GM12875 (cell line): ENCODE measurements around the gene GUCA2A.
"Not testable (repeated sequence)": the region's sequence is repeated elsewhere in the genome, so short reads cannot be mapped to it uniquely, and the experiment has no call there.

Experiments used
- H3K4me3 ChIP-seq: one replicate; pipeline ENCODE4 v1.5.1; 2011; ENCODE audit warnings: low read depth, low read length, control low read depth
- CTCF ChIP-seq: IDR thresholded peaks from 2 replicates; pipeline ENCODE4 v1.5.1; 2011; ENCODE audit warnings: low read depth, mild to moderate bottlenecking, control low read depth, inconsistent platforms, low read length, moderate library complexity, borderline replicate concordance; ENCODE audit not compliant: insufficient read depth

The GUCA2A gene

DNA sequence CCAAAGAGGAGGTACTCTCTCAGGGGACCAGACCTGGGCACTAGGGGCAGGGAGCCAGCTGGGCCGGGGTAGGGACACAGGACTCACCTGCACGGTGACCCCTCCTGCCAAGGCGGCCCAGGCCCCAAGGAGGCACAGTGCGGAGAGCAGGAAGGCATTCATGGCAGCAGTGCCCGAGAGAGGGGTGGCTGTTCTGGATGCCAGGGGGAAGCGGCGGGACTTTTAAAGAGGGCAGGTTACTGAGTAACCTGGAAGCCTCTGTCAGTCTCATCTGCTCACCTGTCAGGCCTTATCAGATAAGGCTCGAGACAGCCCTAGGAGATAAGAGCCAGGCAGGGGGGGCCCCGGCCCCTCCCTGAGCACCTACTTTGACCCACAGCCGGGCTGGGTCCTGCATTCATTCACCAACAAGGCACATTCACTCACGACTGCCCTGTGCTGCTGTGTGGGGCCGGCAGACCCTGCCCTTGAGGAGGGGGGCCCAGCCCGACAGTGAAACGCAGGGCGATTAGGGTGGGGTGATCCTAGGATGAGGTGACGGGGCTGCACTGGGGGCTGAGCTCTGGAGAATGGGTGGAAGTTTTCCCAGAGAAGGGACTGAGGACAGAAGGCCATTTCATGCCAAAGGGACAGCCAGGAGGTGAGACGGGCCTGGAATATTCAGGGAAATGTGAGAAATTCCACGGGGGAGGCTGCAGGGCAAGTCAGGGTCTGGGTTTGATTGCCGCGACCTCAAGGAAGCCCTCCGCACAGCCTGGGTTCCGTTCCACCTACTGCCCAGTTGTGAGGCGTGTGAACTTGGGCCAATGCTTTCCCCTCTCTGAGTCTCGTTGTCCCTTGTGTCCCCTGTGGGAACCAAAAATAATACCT is at the start of gene GUCA2A:
Gene GUCA2A (minus strand): TSS at position 195 of the 870 bp plus-strand sequence. CDS start 33 bp downstream, at position 162.
- no peak for TF ChIP-seq CTCF
- H3K4me3 ChIP-seq, result no peak within 1 kb of the TSS

- no peak overlapping the region for H3K4me3 ChIP-seq
- no peak for TF ChIP-seq CTCF
Observed at GRCh38 chr1:42211224-42211623, 46.7 kb upstream of the GUCA2A start.

GRCh38 chr1:42210421-42211133 is 46.0 kb upstream of the GUCA2A start:
- TF ChIP-seq CTCF, result no peak
- H3K4me3 ChIP-seq, result no peak overlapping the region

DNA sequence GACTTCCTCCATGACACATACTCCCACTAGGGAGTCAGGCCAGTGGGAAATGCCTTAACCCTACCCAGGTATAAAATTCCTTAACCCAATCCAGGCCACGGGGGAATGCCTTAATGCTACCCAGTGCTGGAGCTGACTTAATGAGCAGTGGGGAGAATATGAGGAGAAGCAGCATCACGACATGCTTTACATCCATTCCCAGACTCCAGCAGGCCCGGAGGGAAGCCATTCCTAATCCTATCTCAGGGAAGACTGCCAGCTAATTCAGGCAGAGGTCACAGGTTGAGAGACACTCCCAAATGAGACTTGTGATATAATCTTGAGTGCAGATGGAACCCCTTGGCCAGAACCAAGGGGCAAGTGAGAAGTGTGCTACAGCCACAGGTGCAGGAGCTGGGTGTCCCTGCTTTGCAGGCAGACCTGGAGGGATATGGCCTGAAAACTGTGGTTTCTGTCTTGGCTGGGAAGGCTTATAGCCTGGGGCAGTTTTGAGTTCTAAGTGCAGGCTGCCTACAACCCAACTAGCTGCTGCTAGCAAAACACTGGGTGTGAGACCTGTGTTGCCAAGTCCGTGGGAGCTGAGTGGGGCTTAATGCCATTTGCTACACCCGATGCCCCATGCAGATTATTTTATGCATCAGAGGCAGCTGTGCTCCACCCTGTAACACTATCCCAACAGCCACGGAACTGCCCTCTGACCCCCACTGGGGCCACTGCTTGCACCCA is 45.1 kb upstream of the GUCA2A start:
- TF ChIP-seq CTCF, result no peak
- no peak overlapping the region for H3K4me3 ChIP-seq

DNA sequence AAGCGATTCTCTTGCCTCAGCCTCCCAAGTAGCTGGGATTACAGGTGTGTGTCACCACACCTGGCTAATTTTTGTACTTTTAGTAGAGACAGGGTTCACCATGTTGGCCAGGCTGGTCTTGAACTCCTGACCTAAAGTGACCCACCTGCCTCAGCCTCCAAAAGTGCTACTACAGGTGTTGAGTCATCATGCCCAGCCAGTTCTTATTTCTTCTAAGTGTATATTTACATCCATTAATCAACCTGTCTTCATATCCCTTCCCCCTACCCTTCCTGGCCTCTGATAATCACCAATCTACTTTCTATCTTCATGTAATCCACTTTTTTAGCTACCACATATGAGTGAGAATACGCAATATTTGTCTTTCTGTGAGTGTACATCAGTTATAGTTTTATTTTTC is 42.4 kb upstream of the GUCA2A start:
- H3K4me3 ChIP-seq, result not testable (repeated sequence)

DNA sequence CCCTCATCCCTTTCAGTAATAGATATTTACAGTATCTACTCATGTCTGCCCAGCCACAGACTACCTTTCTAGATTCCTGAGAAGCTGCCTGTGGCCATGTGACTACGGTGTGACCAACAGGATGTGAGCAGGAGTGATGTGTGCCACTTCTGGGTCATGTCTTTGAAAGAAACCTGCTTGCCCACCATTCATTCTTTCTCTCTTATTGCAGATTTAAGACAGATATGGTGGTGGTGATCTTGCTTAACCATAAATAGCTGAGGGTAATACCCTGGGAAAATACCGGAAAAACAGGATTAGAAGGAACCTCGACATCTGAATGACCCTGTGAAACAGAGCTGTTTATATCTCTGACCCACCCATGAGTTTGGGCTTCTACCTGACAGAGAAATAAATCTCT is 41.6 kb upstream of the GUCA2A start:
- no peak for TF ChIP-seq CTCF
- H3K4me3 ChIP-seq, result no peak overlapping the region

DNA sequence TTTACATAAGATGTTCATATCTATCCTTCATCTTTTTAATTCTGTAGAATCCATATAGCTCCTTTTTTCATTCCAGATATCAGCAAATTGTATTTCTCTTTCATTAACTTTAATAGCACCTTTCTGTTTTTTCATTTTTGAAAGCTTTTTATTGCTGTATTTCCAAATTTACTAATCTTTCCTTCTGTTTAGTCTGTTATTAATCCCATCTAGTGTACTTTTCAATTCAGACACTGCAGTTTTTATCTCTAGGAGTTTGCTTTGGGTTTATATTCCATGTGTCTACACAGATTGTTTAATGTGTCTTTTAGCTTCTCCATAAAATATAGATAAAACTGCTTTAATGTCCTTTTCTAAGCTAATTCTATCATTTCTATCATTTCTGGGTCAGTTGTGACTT is 37.4 kb upstream of the GUCA2A start:
- TF ChIP-seq CTCF, result no peak
- H3K4me3 ChIP-seq, result no peak overlapping the region
